NCI-H2227 (cell line): Measurements from ENCODE around the gene MEF2D.

Experiments used
- DNase-seq: peaks from one replicate; lab custom pipeline; 2025; ENCODE audit not compliant: unreplicated experiment; lab: John Stamatoyannopoulos, UW

MEF2D gene

GRCh38 chr1:156489166-156489934, 11.2 kb downstream of the MEF2D start:
- DNase-seq = peak; percentile 85

DNA sequence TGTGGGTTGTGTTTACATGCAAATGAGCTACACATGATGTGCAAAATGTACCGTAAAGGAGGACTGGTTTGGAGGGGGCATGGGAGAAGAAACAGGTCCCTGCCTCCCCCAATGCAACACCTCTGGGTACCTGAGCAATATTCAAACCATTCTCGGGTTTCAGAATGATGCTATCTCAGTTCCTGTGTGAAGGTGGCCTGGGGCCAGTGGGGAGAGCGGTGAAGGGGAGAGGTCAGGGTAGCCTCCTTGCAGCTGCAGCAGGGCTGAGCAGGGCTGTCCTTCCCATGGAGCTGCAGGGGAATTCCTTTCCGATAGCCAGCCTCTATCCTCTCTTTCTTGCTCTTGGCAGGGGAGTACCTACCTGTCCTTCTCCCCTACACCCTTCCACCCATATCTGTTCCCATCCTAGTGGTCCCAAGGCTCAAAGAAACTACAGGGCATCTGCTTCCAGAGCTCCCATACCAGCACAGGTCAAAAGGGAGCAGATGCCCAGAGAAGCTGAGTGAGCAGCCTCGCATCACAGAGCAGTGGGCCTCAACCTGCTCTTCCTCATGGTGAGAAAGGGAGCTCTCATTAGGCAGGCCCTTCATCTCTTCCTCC, 11.9 kb downstream of the MEF2D start:
- no peak for DNase-seq

- no peak for DNase-seq
These were observed 12.7 kb downstream of the MEF2D start for GRCh38 chr1:156487862-156488261.

DNA sequence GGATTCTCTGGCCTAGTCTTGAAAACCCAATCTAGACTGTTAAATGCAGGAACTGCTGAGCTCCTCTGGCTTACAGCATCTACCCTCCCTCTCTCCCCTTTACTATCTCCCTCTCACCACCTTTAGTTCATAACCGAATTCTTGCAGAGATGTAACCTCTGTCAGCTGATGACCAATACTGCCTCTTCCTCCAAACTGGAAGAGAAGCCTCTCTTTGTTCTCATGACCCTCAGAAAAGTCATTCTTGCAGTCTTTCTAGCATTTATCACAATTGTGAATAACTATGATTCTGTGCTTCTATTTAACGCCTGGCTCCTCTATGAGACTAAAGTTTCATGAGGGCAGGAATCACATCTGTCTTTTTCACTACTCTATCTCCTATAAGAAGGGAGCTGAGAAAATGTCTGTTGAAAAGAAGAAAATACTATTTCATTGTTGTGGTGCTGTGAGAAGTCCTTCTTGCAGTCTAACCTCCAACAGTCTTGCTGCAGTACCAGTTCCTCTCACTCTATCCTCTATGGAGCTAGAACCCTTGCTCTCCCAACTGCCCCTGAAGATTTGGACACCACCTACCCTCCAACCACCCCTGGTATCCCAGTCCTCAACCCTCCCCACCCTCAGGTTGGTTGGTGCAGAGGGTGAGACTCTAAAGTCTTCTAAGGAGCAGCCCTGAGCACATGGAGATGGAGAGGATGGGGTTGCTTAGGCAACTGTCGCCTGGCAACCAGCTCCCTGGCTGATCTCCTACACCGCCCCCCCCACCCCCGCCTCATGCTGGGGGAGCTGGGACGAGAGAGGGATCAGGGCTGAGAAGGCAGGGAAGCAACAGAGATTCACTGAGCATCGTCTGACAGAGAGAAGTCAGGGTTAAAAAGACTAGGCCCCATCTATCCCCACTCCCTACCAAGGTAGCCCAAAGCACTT, 13.9 kb downstream of the MEF2D start:
- DNase-seq = peak; percentile 77

- DNase-seq = no peak
These were observed 14.6 kb downstream of the MEF2D start for GRCh38 chr1:156485984-156486383.

DNA sequence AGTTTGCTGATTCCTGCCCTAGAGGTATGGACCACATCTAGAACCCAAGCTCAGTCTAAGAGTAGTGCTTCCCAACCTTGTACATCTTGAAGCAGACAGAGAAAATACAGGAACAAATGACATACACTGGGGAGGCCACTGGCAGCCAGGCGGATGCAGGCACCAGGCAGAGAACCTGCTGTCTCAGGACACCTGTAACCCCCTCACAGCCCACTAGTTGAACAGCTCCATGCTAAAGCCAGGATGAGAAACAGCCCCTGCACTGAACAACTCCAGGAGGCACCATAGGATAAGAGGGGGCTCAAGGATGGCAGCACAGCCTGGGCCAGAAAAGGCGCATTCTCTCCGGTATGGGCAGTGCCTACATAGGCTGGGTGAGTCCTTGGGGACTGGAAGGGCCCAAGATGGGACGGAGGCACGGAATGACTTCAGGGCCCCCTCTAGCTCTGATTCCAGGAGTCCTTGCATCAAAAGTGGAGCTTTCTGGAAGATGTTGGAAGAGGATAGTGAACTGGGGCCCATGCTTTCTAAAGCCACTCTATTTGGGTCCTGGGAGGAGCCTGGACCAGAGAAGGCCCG, 16.0 kb downstream of the MEF2D start:
- no peak for DNase-seq

DNA sequence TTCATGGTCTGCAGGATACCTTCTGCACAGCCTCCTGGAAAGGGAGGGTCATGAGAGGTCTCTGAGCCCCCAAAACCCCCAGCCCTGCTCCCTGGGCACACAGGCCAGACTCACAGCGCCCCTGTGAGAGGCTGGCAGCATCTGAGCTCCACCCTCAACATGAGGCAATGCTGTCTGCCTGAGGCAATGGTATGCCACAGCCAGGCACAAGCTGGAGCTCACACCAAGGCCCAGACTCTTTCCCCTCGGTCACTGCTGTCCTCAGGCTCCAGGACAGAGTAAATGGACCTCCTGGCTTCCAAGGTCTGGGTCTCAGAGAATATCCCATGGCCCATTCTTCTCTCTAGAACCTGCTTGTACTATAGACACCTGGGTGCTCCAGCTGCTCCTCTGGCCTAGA, 17.2 kb downstream of the MEF2D start:
- no peak for DNase-seq

DNA sequence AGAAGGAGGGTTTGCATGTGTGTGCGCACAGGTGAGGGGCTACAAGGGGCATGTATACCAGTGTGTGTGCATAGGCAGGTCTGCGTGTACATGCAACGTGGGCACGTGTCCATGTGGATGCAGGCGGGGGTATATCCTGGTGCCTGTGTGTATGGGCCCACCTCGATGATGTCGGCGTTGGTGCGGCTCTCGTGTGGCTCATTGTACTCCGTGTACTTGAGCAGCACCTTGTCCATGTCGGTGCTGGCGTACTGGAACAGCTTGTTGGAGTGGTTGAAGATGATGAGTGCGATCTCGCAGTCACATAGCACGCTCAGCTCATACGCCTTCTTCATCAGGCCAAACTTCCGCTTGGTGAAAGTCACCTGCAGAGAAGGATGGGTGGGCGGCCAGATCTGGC, 18.3 kb downstream of the MEF2D start:
- no peak for DNase-seq

- no peak for DNase-seq
These were observed 19.0 kb downstream of the MEF2D start for GRCh38 chr1:156481527-156481926.

DNA sequence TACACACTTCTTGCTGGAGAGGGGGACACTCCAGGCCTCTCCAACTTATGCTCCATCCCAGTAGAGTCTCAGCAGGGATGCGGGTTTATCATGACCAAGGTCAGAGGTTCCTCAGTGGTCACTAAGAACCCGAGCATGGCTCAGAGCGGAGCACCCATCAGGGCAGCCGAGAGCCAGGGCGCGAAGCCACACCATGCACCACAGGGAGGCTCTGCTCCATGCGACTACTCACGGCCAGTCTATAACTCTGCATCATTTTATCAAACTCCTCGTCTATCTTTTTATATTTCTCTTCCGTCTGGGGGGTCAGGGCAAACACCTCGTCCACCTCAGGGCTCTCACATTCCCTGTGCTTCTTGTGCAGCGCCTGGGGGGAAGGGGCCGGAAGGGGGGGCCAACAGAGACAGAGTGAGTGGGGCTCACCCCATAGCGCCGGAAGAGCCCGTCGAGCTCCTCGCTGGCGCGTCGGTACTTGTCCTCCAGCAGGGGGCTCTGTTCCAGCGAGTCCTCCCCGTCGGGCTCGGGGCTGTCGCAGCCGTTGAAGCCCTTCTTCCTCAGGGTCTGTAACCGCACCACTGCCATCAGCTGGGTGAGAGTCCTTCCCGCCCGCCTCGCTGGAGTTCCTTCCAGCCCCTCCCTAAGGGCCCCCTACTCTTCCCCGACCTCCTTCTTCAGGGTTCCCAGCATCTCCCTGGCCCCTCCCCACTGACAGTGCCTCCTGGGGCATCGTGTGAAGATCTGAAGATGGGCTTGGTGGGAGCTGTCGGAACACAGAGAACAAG, 20.0 kb downstream of the MEF2D start:
- DNase-seq = peak; percentile 51

GRCh38 chr1:156480016-156480370, 20.6 kb downstream of the MEF2D start:
- DNase-seq = no peak

DNA sequence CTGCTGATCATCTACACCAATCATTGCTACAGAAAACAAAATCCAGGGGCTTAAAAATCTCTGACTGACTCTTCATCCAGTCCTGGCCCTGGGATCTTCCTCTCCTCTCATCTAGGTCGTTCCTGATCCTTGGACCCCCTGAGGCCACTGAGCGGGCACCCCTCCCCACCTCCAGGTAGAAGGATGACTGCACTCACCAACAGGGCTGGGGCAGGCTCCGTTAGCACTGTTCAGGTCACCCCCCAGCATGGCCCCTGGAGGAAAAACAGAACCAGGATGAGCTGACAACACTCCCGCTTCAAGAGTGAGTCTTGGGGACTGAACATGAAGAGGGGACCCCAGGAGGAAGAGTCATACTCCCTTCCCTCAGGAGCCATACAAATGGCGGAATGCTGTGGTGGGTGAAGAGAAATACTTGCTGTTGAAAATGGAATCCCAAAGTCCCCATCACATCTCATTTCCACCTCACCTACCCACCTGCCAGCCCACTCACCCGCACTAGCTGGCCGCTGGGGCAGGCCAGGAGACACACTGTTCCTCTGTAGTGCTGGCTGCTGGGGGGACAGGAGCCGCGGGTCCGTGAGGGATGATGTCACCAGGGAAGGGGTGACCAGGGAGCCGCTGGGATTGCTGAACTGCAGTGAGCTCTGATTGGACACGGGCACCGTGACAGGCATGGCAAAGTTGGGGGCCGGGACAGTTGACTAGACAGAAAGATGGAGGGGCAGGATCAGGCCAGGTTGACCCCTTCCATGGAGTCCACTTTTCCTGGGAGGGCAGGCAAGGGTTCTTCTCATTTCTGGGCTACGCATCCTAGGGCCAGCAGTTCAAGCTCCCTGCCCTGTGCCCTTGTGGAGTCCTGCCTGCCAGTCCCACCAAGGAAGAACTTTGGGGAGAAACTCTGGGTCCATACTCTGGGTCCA, 21.2 kb downstream of the MEF2D start:
- no peak for DNase-seq

GRCh38 chr1:156478250-156478627, 22.3 kb downstream of the MEF2D start:
- DNase-seq = no peak

DNA sequence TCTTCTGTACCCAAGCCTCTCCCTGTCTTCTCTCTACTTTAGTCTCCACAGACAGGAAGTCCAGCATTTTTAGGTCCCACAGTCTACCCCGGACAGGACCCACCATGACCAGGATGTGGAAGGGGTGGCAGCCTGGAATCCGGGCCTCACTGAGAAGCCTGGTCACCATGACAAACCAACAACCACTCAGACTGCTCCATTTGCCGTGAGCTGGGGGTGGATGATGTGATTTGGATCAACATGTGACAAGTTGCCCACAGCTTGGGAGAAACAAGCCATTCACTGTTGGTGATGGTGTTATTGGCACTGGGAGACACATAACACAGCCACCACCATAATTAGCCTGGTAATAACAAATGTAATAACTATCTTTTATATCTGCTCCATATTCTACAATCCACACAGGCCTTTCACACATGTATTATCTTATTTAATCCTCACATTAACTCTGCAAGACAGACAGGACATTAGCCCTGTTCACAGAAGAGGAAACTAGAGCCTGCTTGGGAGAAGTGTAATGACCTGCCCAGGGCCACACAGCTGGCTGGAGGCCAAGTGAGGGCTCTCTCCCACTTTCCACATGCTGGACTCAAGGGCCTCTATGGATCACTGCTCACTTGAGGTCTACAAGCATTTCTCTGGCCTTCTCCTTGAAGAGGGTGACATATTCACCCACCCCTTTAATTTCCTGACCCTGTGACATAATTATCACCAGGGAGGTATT, 22.9 kb downstream of the MEF2D start:
- DNase-seq = no peak

- no peak for DNase-seq
These were observed 23.9 kb downstream of the MEF2D start for GRCh38 chr1:156476501-156477298.

DNA sequence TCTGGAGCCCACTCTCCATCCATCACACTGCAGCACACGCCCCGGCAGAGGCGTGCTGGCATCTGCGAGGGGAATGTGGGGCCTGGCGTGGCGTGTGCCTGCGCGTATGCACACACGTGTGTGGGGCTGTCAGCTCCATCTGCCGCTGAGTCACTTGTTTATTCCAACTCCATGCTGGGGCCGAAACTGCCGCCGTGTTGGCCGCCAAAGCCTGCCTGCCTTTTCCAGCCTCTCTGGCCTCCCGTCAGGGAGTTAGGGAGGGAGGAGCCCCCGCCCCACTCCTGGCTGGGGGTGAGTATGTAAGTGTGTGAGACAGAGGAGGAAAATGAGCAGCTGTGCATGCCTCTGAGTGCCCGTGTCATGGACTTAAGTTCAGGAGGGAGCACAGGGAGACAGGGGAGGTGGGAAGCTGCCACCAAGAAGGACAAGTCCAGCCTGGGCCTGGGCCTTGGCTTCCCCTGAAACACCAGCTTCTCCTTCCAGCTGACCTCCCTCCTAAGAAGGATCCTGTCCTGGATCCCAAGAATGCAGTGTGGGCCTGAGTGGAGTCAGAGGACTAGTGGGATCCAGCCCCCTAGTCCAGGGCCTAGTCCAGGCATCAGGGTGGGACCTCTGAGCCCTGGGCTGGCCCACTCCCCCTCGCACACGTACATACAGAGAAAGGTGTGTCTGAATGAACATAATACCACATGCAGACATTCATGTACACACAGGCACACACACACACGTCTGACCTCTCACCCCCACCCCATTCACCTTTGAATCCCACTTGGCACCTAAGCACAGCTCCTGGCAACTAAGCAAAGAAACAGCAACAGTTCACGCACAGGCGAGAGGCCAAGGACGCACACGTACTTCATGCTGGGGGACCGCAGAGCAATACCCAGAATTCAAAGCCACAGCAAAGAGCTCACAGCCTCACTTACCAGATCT, 24.7 kb downstream of the MEF2D start:
- DNase-seq = no peak

DNA sequence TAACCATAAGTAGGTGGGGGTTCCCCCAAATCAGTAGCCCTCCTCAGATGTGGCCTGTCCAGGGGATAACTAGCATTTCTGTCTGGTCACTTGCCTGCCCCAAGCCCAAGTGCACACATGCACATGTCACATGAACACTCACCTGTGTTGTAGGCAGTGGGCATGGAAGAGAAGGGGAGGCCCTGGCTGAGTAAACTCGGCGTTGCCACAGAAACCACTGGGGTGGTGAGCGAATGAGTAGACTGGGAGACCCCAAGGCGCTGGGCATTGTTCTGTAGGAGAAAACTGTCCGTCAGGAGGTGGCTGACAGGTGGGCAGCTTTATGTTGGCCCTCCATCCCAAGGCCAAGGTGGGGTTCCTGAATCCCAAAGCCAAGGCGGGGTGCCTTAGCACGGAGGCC, 25.6 kb downstream of the MEF2D start:
- DNase-seq = no peak
